Measurements from ENCODE around the gene CFAP61. TPM values are rescaled to one million over a fixed set of nuclear protein-coding genes. Genes with fewer than 3 reads are reported as not detected.

The CFAP61 gene
- polyA plus RNA-seq, 1 donor from 2014 or later, result not detected

DNA sequence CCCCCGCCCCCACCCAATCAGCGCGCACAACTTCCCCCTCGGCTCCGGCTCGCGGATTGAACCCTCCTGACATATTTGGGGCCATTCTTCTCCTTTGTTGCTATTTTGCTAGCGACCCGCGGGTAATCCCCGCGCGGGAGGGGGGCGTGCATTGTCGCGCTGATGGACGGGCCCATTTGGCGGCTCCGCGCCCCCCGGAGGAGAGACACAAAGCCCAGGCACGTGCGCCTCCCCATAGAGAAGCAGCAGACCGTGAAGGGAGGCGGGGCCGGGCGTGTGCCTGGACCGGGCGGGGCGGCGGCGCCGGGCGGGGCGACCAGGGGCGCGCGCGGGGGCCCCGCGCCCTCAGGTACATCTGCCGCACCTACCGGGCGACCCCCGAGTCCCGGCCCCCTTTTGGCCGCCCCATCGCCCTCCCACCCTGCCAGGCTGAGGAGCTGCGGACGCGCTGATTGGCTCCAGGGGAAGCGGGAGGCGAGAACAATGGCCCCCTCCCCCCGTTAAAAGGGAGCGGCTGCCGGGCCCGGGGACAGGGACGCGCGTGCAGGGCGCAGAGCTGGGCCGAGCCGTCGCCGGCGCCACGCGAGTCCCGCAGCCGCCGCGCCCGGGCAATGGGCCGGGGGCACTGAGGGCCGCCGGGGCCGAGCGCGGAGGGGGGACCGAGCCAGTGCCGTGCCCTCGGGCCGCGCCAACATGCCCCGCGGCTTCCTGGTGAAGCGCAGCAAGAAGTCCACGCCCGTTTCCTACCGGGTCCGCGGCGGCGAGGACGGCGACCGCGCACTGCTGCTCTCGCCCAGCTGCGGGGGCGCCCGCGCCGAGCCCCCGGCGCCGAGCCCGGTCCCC, 315.5 kb downstream of the CFAP61 start, which contains the start of gene INSM1:
INSM1 (plus strand) TSS at position 530 of the 843 bp plus-strand sequence; CDS start at position 694, 164 bp downstream.
- Mint-ChIP-seq H3K4me3 (peak within 1 kb of the TSS; percentile 70 to 92 (median 72)), H3K27me3 (peaks cover 63% of the 10 kb centered on the region), H3K36me3 (peaks cover 2% of the 10 kb centered on the region), H3K4me1 (peaks cover 6 to 13% (median 9%) of the 10 kb centered on the region in 3 donors), H3K27ac (peak within 1 kb of the TSS in 2 of 3 donors; percentile 45 to 74), H3K9me3 (peaks cover 0 to 2% (median 0%) of the 10 kb centered on the region in 3 donors)

DNA sequence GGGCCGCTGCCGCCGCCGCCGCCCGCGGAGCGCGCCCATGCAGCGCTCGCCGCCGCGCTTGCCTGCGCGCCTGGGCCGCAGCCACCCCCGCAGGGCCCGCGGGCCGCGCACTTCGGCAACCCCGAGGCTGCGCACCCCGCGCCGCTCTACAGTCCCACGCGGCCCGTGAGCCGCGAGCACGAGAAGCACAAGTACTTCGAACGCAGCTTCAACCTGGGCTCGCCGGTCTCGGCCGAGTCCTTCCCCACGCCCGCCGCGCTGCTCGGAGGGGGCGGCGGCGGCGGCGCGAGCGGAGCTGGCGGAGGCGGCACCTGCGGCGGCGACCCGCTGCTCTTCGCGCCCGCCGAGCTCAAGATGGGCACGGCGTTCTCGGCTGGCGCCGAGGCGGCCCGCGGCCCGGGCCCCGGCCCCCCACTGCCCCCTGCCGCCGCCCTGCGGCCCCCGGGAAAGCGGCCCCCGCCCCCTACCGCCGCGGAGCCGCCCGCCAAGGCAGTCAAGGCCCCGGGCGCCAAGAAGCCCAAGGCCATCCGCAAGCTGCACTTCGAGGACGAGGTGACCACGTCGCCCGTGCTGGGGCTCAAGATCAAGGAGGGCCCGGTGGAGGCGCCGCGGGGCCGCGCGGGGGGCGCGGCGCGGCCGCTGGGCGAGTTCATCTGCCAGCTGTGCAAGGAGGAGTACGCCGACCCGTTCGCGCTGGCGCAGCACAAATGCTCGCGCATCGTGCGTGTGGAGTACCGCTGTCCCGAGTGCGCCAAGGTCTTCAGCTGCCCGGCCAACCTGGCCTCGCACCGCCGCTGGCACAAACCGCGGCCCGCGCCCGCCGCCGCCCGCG, 316.3 kb downstream of the CFAP61 start:
- Mint-ChIP-seq H3K4me1 (peaks cover 6 to 13% (median 9%) of the 10 kb centered on the region in 3 donors), H3K4me3 (peak overlapping the region in 1 of 4 donors; percentile 37), H3K27ac (no peak overlapping the region), H3K36me3 (peaks cover 2% of the 10 kb centered on the region), H3K27me3 (peaks cover 67% of the 10 kb centered on the region), H3K9me3 (peaks cover 0 to 2% (median 0%) of the 10 kb centered on the region in 3 donors)

DNA sequence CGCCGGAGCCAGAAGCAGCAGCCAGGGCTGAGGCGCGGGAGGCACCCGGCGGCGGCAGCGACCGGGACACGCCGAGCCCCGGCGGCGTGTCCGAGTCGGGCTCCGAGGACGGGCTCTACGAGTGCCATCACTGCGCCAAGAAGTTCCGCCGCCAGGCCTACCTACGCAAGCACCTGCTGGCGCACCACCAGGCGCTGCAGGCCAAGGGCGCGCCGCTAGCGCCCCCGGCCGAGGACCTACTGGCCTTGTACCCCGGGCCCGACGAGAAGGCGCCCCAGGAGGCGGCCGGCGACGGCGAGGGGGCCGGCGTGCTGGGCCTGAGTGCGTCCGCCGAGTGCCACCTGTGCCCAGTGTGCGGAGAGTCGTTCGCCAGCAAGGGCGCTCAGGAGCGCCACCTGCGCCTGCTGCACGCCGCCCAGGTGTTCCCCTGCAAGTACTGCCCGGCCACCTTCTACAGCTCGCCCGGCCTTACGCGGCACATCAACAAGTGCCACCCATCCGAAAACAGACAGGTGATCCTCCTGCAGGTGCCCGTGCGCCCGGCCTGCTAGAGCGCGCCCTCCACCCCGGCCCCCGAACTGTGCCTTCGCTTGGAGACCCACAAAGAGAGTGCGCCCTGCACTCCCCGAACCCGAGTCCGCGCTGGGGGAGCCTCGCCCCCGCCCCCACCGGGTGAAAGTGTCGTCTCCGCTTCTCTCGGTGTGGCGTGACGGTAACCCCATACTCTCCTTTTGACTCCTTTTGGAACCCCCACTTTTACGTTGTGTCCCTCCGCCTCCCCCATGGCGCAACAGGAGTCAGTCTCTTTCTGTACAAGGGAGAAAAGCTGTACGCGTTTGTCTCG, 317.1 kb downstream of the CFAP61 start:
- H3K27ac Mint-ChIP-seq, result peak overlapping the region in 2 of 3 donors; percentile 47 to 68
- peaks cover 6 to 13% (median 6%) of the 10 kb centered on the region in 3 donors for H3K4me1 Mint-ChIP-seq
- peaks cover 0 to 2% (median 0%) of the 10 kb centered on the region in 3 donors for H3K9me3 Mint-ChIP-seq
- peaks cover 2% of the 10 kb centered on the region for H3K36me3 Mint-ChIP-seq
- peak overlapping the region; percentile 58 to 83 (median 74) for H3K4me3 Mint-ChIP-seq
- H3K27me3 Mint-ChIP-seq, result peaks cover 67% of the 10 kb centered on the region

DNA sequence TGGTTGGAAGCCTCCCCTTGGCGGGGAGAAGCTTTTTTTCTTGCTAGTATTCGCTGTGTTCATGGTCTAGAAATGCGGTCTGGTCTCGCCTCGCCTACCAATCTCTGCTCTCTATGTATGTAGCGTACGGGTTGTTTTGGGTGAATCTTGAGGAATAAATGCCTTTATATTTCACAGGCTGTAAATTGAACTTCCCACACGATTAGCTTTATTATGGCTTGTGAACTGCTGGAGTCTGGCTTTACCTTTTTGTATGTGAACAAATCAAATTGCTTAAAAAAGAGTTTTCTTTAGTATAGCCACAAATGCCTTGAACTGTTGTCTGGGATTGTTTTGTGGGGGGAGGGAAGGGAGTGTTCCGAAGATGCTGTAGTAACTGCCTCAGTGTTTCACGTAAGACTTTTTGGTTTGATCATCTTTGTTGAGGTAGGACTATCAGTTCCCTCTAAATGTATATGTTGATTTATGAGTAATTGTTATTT, 317.8 kb downstream of the CFAP61 start:
- H3K4me1 Mint-ChIP-seq, result peaks cover 4 to 13% (median 6%) of the 10 kb centered on the region in 3 donors
- peaks cover 0 to 2% (median 0%) of the 10 kb centered on the region in 3 donors for H3K9me3 Mint-ChIP-seq
- peaks cover 2% of the 10 kb centered on the region for H3K36me3 Mint-ChIP-seq
- peak overlapping the region in 2 of 3 donors; percentile 47 to 68 for H3K27ac Mint-ChIP-seq
- H3K27me3 Mint-ChIP-seq, result peaks cover 63% of the 10 kb centered on the region
- peak overlapping the region; percentile 58 to 83 (median 74) for H3K4me3 Mint-ChIP-seq

DNA sequence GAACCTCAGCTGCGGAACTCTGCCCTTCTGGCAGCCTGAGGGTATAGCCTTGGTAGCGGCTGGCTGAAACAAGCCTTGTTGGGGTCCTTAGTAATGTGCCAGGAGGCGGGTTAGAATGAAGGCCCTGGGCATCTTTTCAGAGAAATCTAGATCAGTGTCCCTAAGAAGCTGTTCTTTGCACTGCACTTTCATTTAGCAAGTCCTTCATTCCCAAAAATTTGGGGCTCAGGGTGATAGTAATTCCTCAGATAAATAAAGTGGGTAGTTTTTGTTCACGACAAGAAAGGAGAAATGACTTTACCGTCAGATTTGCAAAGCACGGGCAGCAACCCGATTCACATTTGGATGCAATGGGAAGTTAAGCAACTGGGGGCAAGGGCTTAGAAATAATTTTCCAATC, 318.8 kb downstream of the CFAP61 start:
- peaks cover 4 to 9% (median 6%) of the 10 kb centered on the region in 3 donors for H3K4me1 Mint-ChIP-seq
- no peaks in the 10 kb centered on the region for H3K9me3 Mint-ChIP-seq
- no peaks in the 10 kb centered on the region for H3K36me3 Mint-ChIP-seq
- peaks cover 62% of the 10 kb centered on the region for H3K27me3 Mint-ChIP-seq
- H3K4me3 Mint-ChIP-seq, result peak overlapping the region in 1 of 4 donors; percentile 51
- H3K27ac Mint-ChIP-seq, result no peak overlapping the region

DNA sequence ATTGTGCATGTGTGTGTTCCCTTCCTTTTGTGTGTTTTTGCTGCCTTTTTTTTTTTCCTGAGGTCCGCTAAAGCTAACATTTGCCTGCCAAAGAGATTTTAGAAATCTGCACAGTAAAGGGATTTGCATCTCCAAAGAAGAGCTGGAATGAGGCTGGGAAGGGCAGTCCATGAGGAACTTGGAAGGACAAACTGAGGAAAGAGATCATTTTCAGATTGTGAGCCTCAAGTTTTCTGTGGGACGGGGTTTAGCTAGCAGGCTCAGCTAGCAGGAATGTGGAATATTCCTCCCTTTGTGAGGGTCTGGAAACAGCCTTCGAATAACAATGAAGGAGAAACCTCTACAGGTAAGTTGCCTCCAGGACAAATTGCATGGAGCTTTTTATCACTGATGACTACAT, 319.3 kb downstream of the CFAP61 start:
- H3K36me3 Mint-ChIP-seq, result no peaks in the 10 kb centered on the region
- peak overlapping the region in 2 of 3 donors; percentile 23 to 47 for H3K27ac Mint-ChIP-seq
- peaks cover 4 to 6% (median 6%) of the 10 kb centered on the region in 3 donors for H3K4me1 Mint-ChIP-seq
- peaks cover 59% of the 10 kb centered on the region for H3K27me3 Mint-ChIP-seq
- H3K9me3 Mint-ChIP-seq, result no peaks in the 10 kb centered on the region
- H3K4me3 Mint-ChIP-seq, result peak overlapping the region in 1 of 4 donors; percentile 38

DNA sequence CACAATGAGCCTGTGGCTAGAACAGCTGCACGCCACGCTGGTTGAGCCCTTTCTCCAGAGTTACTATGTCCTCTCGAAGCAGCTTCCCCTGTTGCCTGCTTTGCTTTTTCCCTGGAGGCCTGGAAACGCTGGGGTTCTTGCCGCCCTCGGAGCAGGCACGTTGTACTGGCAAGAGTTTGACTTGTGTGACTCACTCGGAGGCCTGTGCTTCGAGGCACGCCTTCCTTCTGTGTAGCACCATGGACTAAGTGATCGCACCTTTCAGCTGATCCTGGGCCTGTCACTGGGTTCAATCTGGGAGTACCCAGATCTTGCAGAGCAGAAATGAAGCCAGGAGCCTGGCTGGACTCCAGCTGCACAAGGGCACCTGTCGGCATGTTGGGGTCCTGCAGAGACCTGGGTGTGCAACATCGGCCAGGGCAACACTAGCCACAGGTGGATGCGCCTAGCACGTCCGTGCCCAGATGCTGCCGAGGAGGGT, 320.8 kb downstream of the CFAP61 start:
- Mint-ChIP-seq H3K4me3 (no peak overlapping the region), H3K36me3 (no peaks in the 10 kb centered on the region), H3K9me3 (no peaks in the 10 kb centered on the region), H3K27me3 (peaks cover 55% of the 10 kb centered on the region), H3K27ac (no peak overlapping the region), H3K4me1 (peaks cover 4 to 6% (median 4%) of the 10 kb centered on the region in 3 donors)

DNA sequence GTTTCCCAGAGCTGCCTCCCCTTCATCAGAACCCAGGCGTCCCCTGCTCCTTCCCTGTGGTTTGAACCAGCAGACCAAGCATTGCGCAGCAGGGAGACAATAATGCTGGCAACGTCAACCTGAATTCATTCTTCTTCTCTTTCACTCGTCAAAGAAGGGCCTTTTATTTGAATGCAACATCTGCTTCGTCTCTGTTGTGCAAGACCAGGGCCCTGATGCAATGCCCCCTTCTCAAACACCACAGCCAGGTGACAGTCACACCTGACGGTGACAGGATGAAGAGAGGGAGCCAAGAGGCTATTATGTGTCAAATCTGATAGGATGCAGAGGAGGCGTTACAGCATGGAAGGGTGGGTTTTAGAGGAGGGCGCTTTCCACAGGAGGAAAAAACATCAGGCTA, 323.5 kb downstream of the CFAP61 start:
- Mint-ChIP-seq H3K27ac (peak overlapping the region in 1 of 3 donors; percentile 71), H3K4me1 (no peaks in the 10 kb centered on the region), H3K4me3 (no peak overlapping the region), H3K36me3 (no peaks in the 10 kb centered on the region), H3K27me3 (peaks cover 52% of the 10 kb centered on the region), H3K9me3 (peaks cover 2 to 8% (median 4%) of the 10 kb centered on the region in 3 donors)

DNA sequence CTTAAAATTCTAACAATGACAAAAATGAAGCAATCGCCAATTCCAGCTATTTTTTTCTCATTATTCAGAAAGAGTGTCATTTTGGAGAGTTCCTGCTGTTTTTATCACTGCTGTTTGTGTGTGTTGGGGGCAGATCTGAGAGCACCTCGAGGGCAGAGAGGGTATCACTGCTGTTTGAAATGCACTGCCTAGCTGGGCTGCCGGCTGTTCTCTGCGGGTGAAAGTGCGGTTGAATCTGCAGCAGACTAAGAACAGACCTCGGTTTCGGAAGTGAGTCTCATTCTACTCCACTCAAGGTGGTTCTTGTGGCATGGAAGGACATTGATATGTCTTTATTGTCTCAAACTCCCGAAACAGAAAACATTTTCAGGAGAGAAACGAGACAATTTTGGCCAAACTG, 333.9 kb downstream of the CFAP61 start:
- no peaks in the 10 kb centered on the region for H3K36me3 Mint-ChIP-seq
- no peak overlapping the region for H3K4me3 Mint-ChIP-seq
- peaks cover 0 to 1% (median 0%) of the 10 kb centered on the region in 3 donors for H3K4me1 Mint-ChIP-seq
- H3K27ac Mint-ChIP-seq, result no peak overlapping the region
- H3K9me3 Mint-ChIP-seq, result no peaks in the 10 kb centered on the region
- H3K27me3 Mint-ChIP-seq, result peaks cover 6% of the 10 kb centered on the region

DNA sequence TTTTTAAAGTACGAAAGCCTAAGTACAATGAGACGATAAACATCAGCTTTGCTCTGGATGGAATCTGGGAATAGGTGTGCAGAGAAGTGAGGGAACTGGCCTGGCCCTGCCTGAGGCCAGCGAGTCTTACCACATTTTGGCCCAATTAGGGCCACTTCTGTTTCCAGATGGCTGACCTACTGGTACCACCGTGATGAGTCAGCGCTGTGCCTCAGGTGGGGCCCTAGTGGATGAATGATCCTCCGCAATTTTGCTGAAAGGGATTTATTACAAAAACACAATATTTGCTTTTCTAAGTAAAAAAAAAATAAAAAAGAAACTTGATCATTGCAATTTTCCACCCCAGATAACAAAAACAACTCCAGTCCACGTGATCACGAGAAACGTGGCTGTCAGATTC, 338.1 kb downstream of the CFAP61 start:
- Mint-ChIP-seq H3K27ac (no peak overlapping the region), H3K9me3 (no peaks in the 10 kb centered on the region), H3K4me3 (no peak overlapping the region), H3K36me3 (peaks cover 8% of the 10 kb centered on the region), H3K4me1 (peaks cover 0 to 1% (median 0%) of the 10 kb centered on the region in 3 donors), H3K27me3 (peaks cover 2% of the 10 kb centered on the region)

DNA sequence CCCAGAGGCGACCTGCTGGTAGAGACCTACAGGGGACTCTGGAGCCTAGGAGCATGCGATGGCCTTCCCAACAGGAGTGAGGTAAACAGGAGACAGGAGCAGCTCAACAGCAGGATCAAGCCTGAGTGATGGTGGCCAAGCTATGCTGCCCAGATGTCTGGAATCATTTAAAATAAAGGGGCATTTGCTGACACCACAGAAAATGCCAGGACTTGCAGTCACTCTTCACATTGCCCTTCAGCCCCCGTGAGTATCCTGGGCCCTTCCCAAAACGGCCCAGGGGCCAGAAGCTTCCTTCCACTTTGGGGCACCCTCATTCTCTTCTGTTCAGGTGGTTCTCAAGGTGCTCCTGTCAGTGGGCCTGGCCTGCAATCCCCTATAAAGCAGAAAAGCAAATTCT, 338.8 kb downstream of the CFAP61 start:
- H3K4me3 Mint-ChIP-seq, result no peak overlapping the region
- no peaks in the 10 kb centered on the region for H3K9me3 Mint-ChIP-seq
- H3K27ac Mint-ChIP-seq, result peak overlapping the region in 1 of 3 donors; percentile 87
- peaks cover 2% of the 10 kb centered on the region for H3K27me3 Mint-ChIP-seq
- H3K4me1 Mint-ChIP-seq, result peaks cover 0 to 1% (median 0%) of the 10 kb centered on the region in 3 donors
- H3K36me3 Mint-ChIP-seq, result peaks cover 8% of the 10 kb centered on the region

DNA sequence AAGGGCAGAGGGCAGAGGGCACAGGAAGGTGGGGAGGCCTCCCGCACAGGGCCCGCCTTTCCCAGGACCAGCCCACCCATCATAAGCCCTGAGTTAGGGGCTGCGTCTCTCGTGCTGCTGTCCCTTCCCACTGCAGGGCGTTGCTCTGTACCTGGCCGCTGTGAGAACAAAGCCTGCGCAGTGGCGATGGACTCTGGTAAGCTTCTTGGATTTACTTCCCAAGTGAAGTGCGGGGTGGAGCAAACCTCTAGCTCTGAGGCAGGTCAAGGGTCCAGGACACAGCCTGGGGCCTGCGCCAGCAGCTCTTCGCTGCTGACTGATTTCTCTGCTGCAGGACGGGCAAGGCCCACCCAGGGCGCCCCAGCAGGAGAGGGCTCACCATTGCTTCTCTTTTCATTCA, 339.4 kb downstream of the CFAP61 start:
- H3K4me3 Mint-ChIP-seq, result no peak overlapping the region
- H3K27me3 Mint-ChIP-seq, result peaks cover 2% of the 10 kb centered on the region
- peaks cover 0 to 1% (median 0%) of the 10 kb centered on the region in 3 donors for H3K4me1 Mint-ChIP-seq
- H3K27ac Mint-ChIP-seq, result peak overlapping the region in 1 of 3 donors; percentile 10
- H3K9me3 Mint-ChIP-seq, result no peaks in the 10 kb centered on the region
- peaks cover 8% of the 10 kb centered on the region for H3K36me3 Mint-ChIP-seq

DNA sequence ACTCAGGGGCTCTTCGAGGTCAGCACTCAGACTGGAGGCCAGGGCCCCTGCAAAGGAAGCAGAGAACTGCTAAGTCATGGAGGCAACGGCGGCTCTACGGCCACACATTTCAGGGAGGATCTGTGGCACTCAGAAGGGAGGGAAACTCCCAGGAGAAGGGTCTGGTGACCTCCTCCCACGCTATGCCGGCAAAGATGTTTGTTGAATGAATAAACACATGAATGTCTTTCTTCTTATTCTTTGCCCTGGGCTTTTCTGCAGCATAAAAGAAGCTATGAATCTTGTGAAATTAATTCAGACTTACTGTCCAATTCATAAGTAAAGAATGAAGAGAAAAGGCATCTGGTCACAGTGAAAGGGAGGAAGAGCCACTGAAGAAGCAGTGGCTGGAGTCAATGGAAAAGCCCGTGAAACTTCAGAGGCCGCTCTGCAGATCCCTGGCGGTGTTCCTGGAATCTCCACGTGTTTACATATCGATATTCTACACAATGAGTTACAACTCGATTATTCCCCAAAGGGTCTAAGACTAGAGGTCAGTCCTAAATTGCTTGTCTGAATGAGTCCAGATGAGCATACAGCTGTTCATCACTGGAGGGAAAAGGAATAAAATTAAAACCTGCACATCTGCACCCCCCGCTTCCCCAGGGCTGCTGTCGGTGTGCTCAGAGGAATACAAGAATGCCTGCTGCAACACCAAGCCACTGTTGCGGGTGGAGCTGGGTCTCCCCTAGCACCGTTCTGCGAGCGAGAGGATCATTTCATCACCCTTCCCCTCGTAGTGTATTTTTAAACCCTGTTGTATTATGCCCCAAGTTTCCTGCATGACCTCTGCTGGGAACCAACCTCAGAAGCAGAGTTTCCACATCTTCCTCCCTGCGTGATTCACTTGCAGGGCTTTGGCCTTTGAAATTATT, 341.1 kb downstream of the CFAP61 start:
- Mint-ChIP-seq H3K36me3 (peaks cover 8% of the 10 kb centered on the region), H3K9me3 (no peaks in the 10 kb centered on the region), H3K4me1 (no peaks in the 10 kb centered on the region), H3K4me3 (no peak overlapping the region), H3K27ac (no peak overlapping the region), H3K27me3 (no peaks in the 10 kb centered on the region)

Data from IgD-negative memory B cell (primary cell).